A673 (cell line): Measurements from ENCODE around the gene NNMT.

Experiments
- EZH2 ChIP-seq: fragments of 200-600 bp; sonication (generic); IDR thresholded peaks from 2 replicates; pipeline ENCODE4 v1.6.1; 2017; ENCODE audit warnings: borderline replicate concordance, low read depth, mild to moderate bottlenecking, mixed read lengths, antibody characterized with exemption, low read length; ENCODE audit not compliant: poor library complexity, severe bottlenecking
- TF ChIP-seq, protein P1 (sequence below): fragments of 300-800, 200-600 bp; sonication (generic); conservative IDR thresholded peaks from 2 replicates; pipeline ENCODE4 v1.5.1; 2017; ENCODE audit warnings: low read depth, mild to moderate bottlenecking, antibody characterized with exemption, low read length, moderate library complexity, mixed read lengths

DNA sequence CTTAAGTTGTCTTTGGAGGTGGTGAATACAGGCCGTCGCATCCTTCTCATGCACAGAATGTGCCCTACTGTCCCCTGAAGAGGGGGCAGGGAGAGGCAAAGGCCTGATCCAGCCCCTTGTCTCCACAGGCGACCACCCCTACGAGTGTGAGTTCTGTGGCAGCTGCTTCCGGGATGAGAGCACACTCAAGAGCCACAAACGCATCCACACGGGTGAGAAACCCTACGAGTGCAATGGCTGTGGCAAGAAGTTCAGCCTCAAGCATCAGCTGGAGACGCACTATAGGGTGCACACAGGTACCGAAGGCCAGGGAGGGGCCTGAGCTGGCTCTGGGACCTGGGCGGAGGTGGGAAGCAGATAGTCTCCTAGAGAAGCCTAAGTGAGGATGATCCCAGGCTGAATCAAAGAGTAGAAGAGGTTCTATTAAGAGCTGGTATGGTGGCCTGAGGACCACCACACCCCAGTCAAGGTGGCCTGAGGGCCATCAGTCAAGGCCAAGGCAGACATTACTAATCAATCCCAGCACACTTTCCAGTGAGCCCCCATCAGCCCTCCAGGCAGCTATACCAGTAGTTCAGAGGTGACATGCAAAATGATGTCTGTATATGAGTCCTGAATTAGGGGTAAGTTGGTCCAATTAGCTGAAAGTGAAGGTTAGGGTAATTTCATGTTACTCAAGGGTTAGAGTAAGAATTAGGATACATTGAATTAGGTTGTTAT, 49.0 kb upstream of the NNMT start:
- TF ChIP-seq, protein P1, sequence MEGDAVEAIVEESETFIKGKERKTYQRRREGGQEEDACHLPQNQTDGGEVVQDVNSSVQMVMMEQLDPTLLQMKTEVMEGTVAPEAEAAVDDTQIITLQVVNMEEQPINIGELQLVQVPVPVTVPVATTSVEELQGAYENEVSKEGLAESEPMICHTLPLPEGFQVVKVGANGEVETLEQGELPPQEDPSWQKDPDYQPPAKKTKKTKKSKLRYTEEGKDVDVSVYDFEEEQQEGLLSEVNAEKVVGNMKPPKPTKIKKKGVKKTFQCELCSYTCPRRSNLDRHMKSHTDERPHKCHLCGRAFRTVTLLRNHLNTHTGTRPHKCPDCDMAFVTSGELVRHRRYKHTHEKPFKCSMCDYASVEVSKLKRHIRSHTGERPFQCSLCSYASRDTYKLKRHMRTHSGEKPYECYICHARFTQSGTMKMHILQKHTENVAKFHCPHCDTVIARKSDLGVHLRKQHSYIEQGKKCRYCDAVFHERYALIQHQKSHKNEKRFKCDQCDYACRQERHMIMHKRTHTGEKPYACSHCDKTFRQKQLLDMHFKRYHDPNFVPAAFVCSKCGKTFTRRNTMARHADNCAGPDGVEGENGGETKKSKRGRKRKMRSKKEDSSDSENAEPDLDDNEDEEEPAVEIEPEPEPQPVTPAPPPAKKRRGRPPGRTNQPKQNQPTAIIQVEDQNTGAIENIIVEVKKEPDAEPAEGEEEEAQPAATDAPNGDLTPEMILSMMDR, result no peak
- no peak for TF ChIP-seq EZH2
